H1 (cell line): ENCODE data around the gene FGD4. TPM values are rescaled to one million over a fixed set of nuclear protein-coding genes. Genes with fewer than 3 reads are reported as not detected.
"Not testable (repeated sequence)": the region's sequence is repeated elsewhere in the genome, so short reads cannot be mapped to it uniquely, and the experiment has no call there.

Experiments
- CTCF ChIA-PET: fragments of 300-600 bp; sonication (Branson Sonifier 250); formaldehyde crosslinking; loops from one replicate; lab custom pipeline; 2021; ENCODE audit not compliant: partially characterized antibody; lab: Charles Lee
- POLR2A ChIA-PET: fragments of 300-600 bp; sonication (Branson Sonifier 250); formaldehyde crosslinking; loops from one replicate; lab custom pipeline; 2021; ENCODE audit warnings: inconsistent platforms; ENCODE audit not compliant: partially characterized antibody; lab: Charles Lee
- DNase-seq, 2 experiments: peaks; one replicate each; pipeline versions ENCODE4 v3.0.0 to v3.0.0-alpha.2; 2010 to 2022; ENCODE audit warnings: low spot score in 2 of 2, low read depth in 1 of 2, mixed read lengths in 1 of 2
- FAIRE-seq: peaks from 2 replicates; lab custom pipeline; 2011; peaks lifted over from hg19 to GRCh38; lab: Jason Lieb, UNC
- H2AFZ ChIP-seq: 2 replicates; pipeline ENCODE4 v1.8.1; 2012; ENCODE audit warnings: low read length, inconsistent platforms
- H2AK5ac ChIP-seq: 2 replicates; pipeline ENCODE4 v1.6.1; 2013; ENCODE audit warnings: low read depth, low read length
- H2BK120ac ChIP-seq: replicated peaks from 2 replicates; pipeline ENCODE3; 2013; ENCODE audit warnings: low read depth, low read length, inconsistent platforms
- H2BK12ac ChIP-seq: 2 replicates; pipeline ENCODE4 v1.6.1; 2013; ENCODE audit warnings: low read depth, low read length
- H2BK15ac ChIP-seq: 2 replicates; pipeline ENCODE4 v1.6.1; 2013; ENCODE audit warnings: low read length
- H2BK20ac ChIP-seq: 2 replicates; pipeline ENCODE4 v1.6.1; 2013; ENCODE audit warnings: low read length
- H2BK5ac ChIP-seq: 2 replicates; pipeline ENCODE4 v1.6.1; 2013; ENCODE audit warnings: low read depth, low read length
- H3K14ac ChIP-seq: 2 replicates; pipeline ENCODE4 v1.6.1; 2013; ENCODE audit warnings: inconsistent platforms; ENCODE audit not compliant: insufficient read length
- H3K18ac ChIP-seq: 2 replicates; pipeline ENCODE4 v1.6.1; 2013; ENCODE audit warnings: low read length; ENCODE audit errors: extremely low read depth
- H3K23ac ChIP-seq: 2 replicates; pipeline ENCODE4 v1.6.1; 2013; ENCODE audit warnings: inconsistent platforms; ENCODE audit not compliant: insufficient read length
- H3K23me2 ChIP-seq: 2 replicates; pipeline ENCODE4 v1.6.1; 2013; ENCODE audit warnings: low read depth, low read length
- H3K27ac ChIP-seq: 2 replicates; pipeline ENCODE4 v1.6.1; 2011; ENCODE audit warnings: low read depth, low read length, inconsistent platforms
- H3K27me3 ChIP-seq, 4 experiments: replicated peaks in 1 of 4; 1 replicate in 1 of 4; 2 replicates in 3 of 4; pipeline versions ENCODE4 v1.6.1 to v1.8.1; 2011 to 2013; ENCODE audit warnings: low read length in 3 of 4, mild to moderate bottlenecking in 3 of 4, inconsistent platforms in 2 of 4, mixed read lengths in 2 of 4, moderate library complexity in 1 of 4; ENCODE audit not compliant: control insufficient read depth in 3 of 4, insufficient read depth in 3 of 4; ENCODE audit errors: extremely low read depth in 1 of 4
- H3K36me3 ChIP-seq, 4 experiments: 2 replicates each; pipeline versions ENCODE4 v1.6.1 to v1.8.1; 2011 to 2013; ENCODE audit warnings: mild to moderate bottlenecking in 4 of 4, low read length in 3 of 4, moderate library complexity in 2 of 4, control low read depth in 1 of 4, inconsistent platforms in 1 of 4; ENCODE audit not compliant: insufficient read depth in 4 of 4, control insufficient read depth in 2 of 4
- H3K4ac ChIP-seq: replicated peaks from 2 replicates; pipeline ENCODE3; 2013; ENCODE audit warnings: low read length, low read depth, mixed read lengths, inconsistent platforms; ENCODE audit not compliant: insufficient read length
- H3K4me1 ChIP-seq, 4 experiments: replicated peaks in 1 of 4; 1 replicate in 1 of 4; 2 replicates in 3 of 4; pipeline versions ENCODE4 v1.6.1 to v1.8.1; 2011 to 2013; ENCODE audit warnings: low read length in 3 of 4, inconsistent platforms in 2 of 4, mixed read lengths in 1 of 4; ENCODE audit not compliant: insufficient read depth in 4 of 4, control insufficient read depth in 3 of 4
- H3K4me2 ChIP-seq, 2 experiments: 2 replicates each; pipeline versions ENCODE4 v1.6.1 to v1.8.1; 2011 to 2013; ENCODE audit warnings: low read depth in 2 of 2, low read length in 2 of 2, control low read depth in 1 of 2, inconsistent platforms in 1 of 2, mild to moderate bottlenecking in 1 of 2; ENCODE audit not compliant: insufficient read depth in 1 of 2
- H3K4me3 ChIP-seq, 4 experiments: fragments of 200-600, 300-600 bp in 1 of 4; sonication (generic), shearing (Covaris generic), sonication (Bioruptor Twin) in 1 of 4; 2 replicates each; pipeline versions ENCODE4 v1.5.1 to v1.8.1; 2011 to 2016; ENCODE audit warnings: low read length in 4 of 4, low read depth in 3 of 4, control low read depth in 2 of 4, inconsistent platforms in 2 of 4, mild to moderate bottlenecking in 2 of 4, mixed read lengths in 1 of 4, moderate library complexity in 1 of 4; ENCODE audit not compliant: insufficient read depth in 2 of 4; ENCODE audit errors: extremely low read depth in 1 of 4
- H3K56ac ChIP-seq: replicated peaks from 2 replicates; pipeline ENCODE3; 2013; ENCODE audit warnings: low read depth, mild to moderate bottlenecking, mixed read lengths, low read length, inconsistent platforms; ENCODE audit not compliant: insufficient read length
- H3K79me1 ChIP-seq: 2 replicates; pipeline ENCODE4 v1.6.1; 2013; ENCODE audit warnings: low read depth, low read length, control low read depth
- H3K79me2 ChIP-seq, 2 experiments: 2 replicates each; pipeline versions ENCODE4 v1.6.1 to v1.8.1; 2012 to 2013; ENCODE audit warnings: low read length in 2 of 2, mild to moderate bottlenecking in 2 of 2, inconsistent platforms in 1 of 2; ENCODE audit not compliant: insufficient read depth in 2 of 2, control insufficient read depth in 1 of 2
- H3K9ac ChIP-seq, 4 experiments: replicated peaks in 1 of 4; 1 replicate in 1 of 4; 2 replicates in 3 of 4; pipeline versions ENCODE4 v1.6.1 to v1.8.1; 2011 to 2013; ENCODE audit warnings: low read depth in 3 of 4, low read length in 3 of 4, control low read depth in 2 of 4, mild to moderate bottlenecking in 2 of 4, moderate library complexity in 2 of 4, inconsistent platforms in 1 of 4; ENCODE audit errors: extremely low read depth in 1 of 4
- H3K9me3 ChIP-seq, 2 experiments: 2 replicates each; pipeline versions ENCODE4 v1.6.1 to v1.8.1; 2012 to 2013; ENCODE audit warnings: mild to moderate bottlenecking in 2 of 2, moderate library complexity in 2 of 2, control low read depth in 1 of 2, inconsistent platforms in 1 of 2, low read depth in 1 of 2, low read length in 1 of 2, mixed read lengths in 1 of 2; ENCODE audit not compliant: insufficient read depth in 2 of 2
- H4K20me1 ChIP-seq, 2 experiments: replicated peaks in 1 of 2; 2 replicates each; pipeline versions ENCODE3 to v1.8.1; 2011 to 2013; ENCODE audit warnings: inconsistent platforms in 2 of 2, low read length in 2 of 2, mild to moderate bottlenecking in 1 of 2; ENCODE audit not compliant: insufficient read depth in 2 of 2, control insufficient read depth in 1 of 2
- H4K5ac ChIP-seq: 2 replicates; pipeline ENCODE4 v1.6.1; 2013; ENCODE audit warnings: low read length, low read depth, mixed read lengths, inconsistent platforms; ENCODE audit not compliant: insufficient read length
- H4K8ac ChIP-seq: 2 replicates; pipeline ENCODE4 v1.8.0; 2013; ENCODE audit warnings: mild to moderate bottlenecking, moderate library complexity, low read length, inconsistent platforms; ENCODE audit not compliant: insufficient read depth; ENCODE audit errors: extremely low read depth
- H4K91ac ChIP-seq: replicated peaks from 2 replicates; pipeline ENCODE3; 2013; ENCODE audit warnings: low read length, mixed read lengths, inconsistent platforms; ENCODE audit not compliant: insufficient read length
- RAD21 ChIP-seq, 2 experiments: IDR thresholded peaks in 1 of 2; conservative IDR thresholded peaks in 1 of 2; 2 replicates each; pipeline ENCODE4 v1.6.1; 2011; ENCODE audit warnings: low read depth in 2 of 2, low read length in 2 of 2, improper control_type of control experiment in 1 of 2, inconsistent platforms in 1 of 2, mild to moderate bottlenecking in 1 of 2, moderate library complexity in 1 of 2
- RFX5 ChIP-seq: IDR thresholded peaks from 2 replicates; pipeline ENCODE4 v1.6.1; 2011; ENCODE audit warnings: low read depth, low read length, improper control_type of control experiment, borderline replicate concordance
- WGBS, 2 experiments: shearing (Covaris generic) in 1 of 2; methylation state at CpG; one replicate each; pipeline versions ENCODE4 v1.1.6 to v1.1.7; 2013 to 2015; ENCODE audit warnings: low lambda C conversion rate in 2 of 2, mixed read lengths in 2 of 2, inconsistent platforms in 1 of 2, low coverage in 1 of 2, missing lambda C conversion rate in 1 of 2; ENCODE audit not compliant: insufficient replicate concordance in 2 of 2, insufficient coverage in 1 of 2, insufficient read length in 1 of 2; ENCODE audit errors: extremely low coverage in 1 of 2, missing lambda C conversion rate in 1 of 2; 5-methylcytosine and 5-hydroxymethylcytosine counted together
- polyA plus RNA-seq, 7 experiments: library from polyadenylated mRNA; depleted of rRNA in 3 of 7; stranded (reverse) in 5 of 7; unstranded in 2 of 7; fragments of >200 nt in 5 of 7; fragments of 200-250 nt in 2 of 7; gene quantifications; 1 replicate in 5 of 7; 2 replicates in 1 of 7; 4 replicates in 1 of 7; pipeline versions ENCODE4 v1.2.1 to v1.2.3, GENCODE V29; 2011 to 2013; ENCODE audit warnings: missing spikeins in 2 of 7, mixed read lengths in 2 of 7
- total RNA-seq: library from RNA; stranded (reverse); fragmentation: NEBNext Ultra II Directional; extraction: Animal tissue kit (Norgen Biotek cat#: 25700); gene quantifications from 2 replicates; pipeline ENCODE4 v1.2.1, GENCODE V29; 2021

FGD4 gene
- total and polyA plus RNA-seq, 2 of the 8 experiments (the other 6 are each of a cell fraction or from before 2014, with no cell fraction given), result 8.5 to 48.2 TPM

DNA sequence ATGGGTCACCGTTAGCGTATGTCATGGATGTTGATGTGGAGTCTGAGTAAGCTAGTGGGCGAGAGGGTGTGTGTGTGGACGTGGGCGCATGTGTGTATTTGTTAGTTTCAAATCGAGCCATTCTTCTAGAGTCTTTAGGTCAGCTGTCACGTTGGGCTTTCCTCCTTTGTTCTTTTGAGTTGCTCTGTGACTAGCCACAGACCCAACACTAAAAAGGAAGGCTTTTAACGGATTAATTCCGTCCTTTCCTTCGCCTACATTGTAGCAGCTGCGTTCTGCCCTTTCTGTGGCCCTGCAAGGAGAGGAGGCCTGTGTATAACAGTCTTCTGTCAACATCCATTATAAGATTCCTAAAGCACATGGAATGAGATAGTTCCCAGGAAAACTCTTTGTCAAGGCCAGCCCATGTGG is 162.6 kb downstream of the FGD4 start (continued):
- TF ChIP-seq RFX5, result no peak
- no peak for TF ChIP-seq RAD21 (IDR thresholded peaks at IDR 0.05 in 1 of 2, conservative IDR thresholded peaks at IDR 0.05 in 1 of 2; ENCODE audit: low read depth in 2 of 2, low read length in 2 of 2)

DNA sequence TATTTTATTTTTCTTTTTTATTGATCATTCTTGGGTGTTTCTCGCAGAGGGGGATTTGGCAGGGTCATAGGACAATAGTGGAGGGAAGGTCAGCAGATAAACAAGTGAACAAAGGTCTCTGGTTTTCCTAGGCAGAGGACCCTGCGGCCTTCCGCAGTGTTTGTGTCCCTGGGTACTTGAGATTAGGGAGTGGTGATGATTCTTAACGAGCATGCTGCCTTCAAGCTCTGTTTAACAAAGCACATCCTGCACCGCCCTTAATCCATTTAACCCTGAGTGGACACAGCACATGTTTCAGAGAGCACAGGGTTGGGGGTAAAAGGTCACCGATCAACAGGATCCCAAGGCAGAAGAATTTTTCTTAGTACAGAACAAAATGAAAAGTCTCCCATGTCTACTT is 163.1 kb downstream of the FGD4 start:
- H3K4me2 ChIP-seq, H3K14ac ChIP-seq, H3K18ac ChIP-seq, H3K4ac ChIP-seq, H3K23ac ChIP-seq, H3K27me3 ChIP-seq, H2BK20ac ChIP-seq, H2BK15ac ChIP-seq, H3K9me3 ChIP-seq, H3K79me1 ChIP-seq, H4K8ac ChIP-seq, H4K91ac ChIP-seq, H4K5ac ChIP-seq, H3K9ac ChIP-seq, DNase-seq, CTCF ChIA-PET, H3K56ac ChIP-seq, H2BK5ac ChIP-seq, H2AK5ac ChIP-seq, POLR2A ChIA-PET, FAIRE-seq, H2BK120ac ChIP-seq, H3K27ac ChIP-seq, H2AFZ ChIP-seq, H3K4me3 ChIP-seq, H3K23me2 ChIP-seq, H2BK12ac ChIP-seq: not testable (repeated sequence)
- H3K4me1 ChIP-seq, result peaks cover 3 to 20% (median 18%) of the 10 kb centered on the region in 4 experiments
- peaks cover 5 to 11% of the 10 kb centered on the region in 2 experiments for H4K20me1 ChIP-seq
- H3K36me3 ChIP-seq, result peaks cover 0 to 19% (median 10%) of the 10 kb centered on the region in 4 experiments; a peak in 5 of 8 replicates
- H3K79me2 ChIP-seq, result peaks cover 0 to 78% of the 10 kb centered on the region in 2 experiments; a peak in 3 of 4 replicates
- 88% methylated on average over 4 of the region's 6 CpGs; no CpG with 5 or more reads in 1 of the 2 experiments for WGBS, 2 experiments
